GM23248 (cell line): ENCODE results near the gene TOP1.

Source experiments
- EZH2 ChIP-seq: fragments of 200-600 bp; sonication (generic); IDR thresholded peaks from 2 replicates; pipeline ENCODE4 v1.6.1; 2018; ENCODE audit warnings: antibody characterized with exemption, mild to moderate bottlenecking; ENCODE audit not compliant: insufficient read depth, poor library complexity, severe bottlenecking
- EZH2phosphoT487 ChIP-seq: fragments of 200-600 bp; sonication (generic); IDR thresholded peaks from 2 replicates; pipeline ENCODE4 v1.6.1; 2018; ENCODE audit warnings: antibody characterized with exemption, moderate library complexity, mild to moderate bottlenecking, low read depth; ENCODE audit not compliant: insufficient read depth

GRCh38 chr20:41049451-41049850 is 20.8 kb downstream of the TOP1 start:
- TF ChIP-seq EZH2phosphoT487 (no peak), EZH2 (no peak)
